Measurements from ENCODE around the gene ZMYM1. TPM values are rescaled to one million over a fixed set of nuclear protein-coding genes. Genes with fewer than 3 reads are reported as not detected.

The ZMYM1 gene
- total RNA-seq, 1 experiment from 2014 or later, result 29.4 TPM

DNA sequence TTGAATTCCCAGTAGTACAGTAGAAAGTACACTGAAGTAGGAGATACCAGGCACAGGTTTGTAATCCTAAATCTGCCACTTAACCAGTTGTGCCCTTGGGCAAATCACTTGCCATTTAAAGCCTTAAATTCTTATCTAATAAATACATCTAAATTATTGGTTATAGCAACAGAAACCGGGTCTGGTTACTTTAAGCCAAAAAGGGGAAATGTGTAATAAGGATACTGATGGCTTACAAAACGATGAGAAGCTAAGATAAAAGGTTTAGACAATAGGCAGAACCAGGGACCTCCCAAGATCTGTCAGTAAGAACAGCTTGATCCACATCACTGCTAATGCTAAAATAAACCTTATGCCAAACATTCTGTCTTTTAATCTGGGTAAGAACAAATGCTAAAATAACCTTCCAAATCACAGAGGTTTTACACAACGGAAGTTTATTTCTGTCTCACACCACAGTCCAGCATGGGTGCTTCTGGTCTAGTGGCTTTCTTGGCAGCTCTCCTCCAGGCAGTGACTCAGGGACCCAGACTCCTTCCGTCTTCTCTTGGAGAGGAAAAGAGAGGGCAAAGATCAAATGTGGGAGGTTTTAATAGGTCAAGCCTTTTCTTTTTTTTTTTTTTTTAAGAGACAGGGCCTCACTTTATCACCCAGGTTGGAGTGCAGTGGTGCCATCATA is 16.5 kb upstream of the ZMYM1 start:
- Histone ChIP-seq H2BK5ac (ENCODE audit: insufficient read length, low read length) (no peak overlapping the region), H3K27me3 (ENCODE audit: insufficient read depth, low read length) (no peaks in the 10 kb centered on the region), H3K79me2 (ENCODE audit: insufficient read depth, low read length) (no peaks in the 10 kb centered on the region), H3K79me1 (ENCODE audit: insufficient read depth, low read depth, low read length, poor library complexity, severe bottlenecking) (no peaks in the 10 kb centered on the region), H3K23me2 (ENCODE audit: insufficient read length, low read depth, low read length, poor library complexity, severe bottlenecking) (no peaks in the 10 kb centered on the region), H3K14ac (ENCODE audit: insufficient read depth, low read length) (no peak overlapping the region), H4K20me1 (ENCODE audit: control insufficient read depth, insufficient read depth, insufficient read length) (no peaks in the 10 kb centered on the region), H2BK12ac (ENCODE audit: insufficient read length, low read depth, low read length) (no peak overlapping the region), H3K27ac (ENCODE audit: insufficient read length, low read depth, low read length) (no peak overlapping the region), H3T11ph (ENCODE audit: low read length) (no peak overlapping the region), H3K9ac (ENCODE audit: extremely low read depth, insufficient read length, low read length) (no peak overlapping the region), H3K23ac (ENCODE audit: insufficient read length, low read depth, low read length) (no peak overlapping the region), H3K56ac (ENCODE audit: insufficient read length, low read depth, low read length) (no peak overlapping the region), H3K4me2 (ENCODE audit: insufficient read depth, insufficient read length, low read length) (no peak overlapping the region), H2BK120ac (ENCODE audit: low read depth, low read length, poor library complexity, severe bottlenecking) (no peak overlapping the region), H2BK20ac (ENCODE audit: low read depth, low read length, poor library complexity, severe bottlenecking) (no peak overlapping the region), H2AK5ac (ENCODE audit: insufficient read length, low read length) (no peak overlapping the region), H4K5ac (ENCODE audit: insufficient read length, low read depth, low read length) (no peak overlapping the region), H4K8ac (replicated peaks; ENCODE audit: insufficient read length, low read depth, low read length) (no peak overlapping the region), H3K18ac (ENCODE audit: insufficient read length, low read depth, low read length) (no peak overlapping the region), H3K4ac (ENCODE audit: low read depth, low read length) (no peak overlapping the region), H4K91ac (ENCODE audit: insufficient read length, low read depth, low read length) (no peak overlapping the region), H3K4me1 (ENCODE audit: insufficient read depth, low read length) (no peaks in the 10 kb centered on the region), H3K9me3 (ENCODE audit: control insufficient read depth, low read depth, low read length) (peaks cover 4% of the 10 kb centered on the region), H2AFZ (ENCODE audit: low read length) (no peak overlapping the region), H2BK15ac (ENCODE audit: low read depth, low read length) (no peak overlapping the region)
- no CpG with 5 or more reads among the region's 4 CpGs for WGBS (ENCODE audit: extremely low coverage, insufficient read length, low lambda C conversion rate)
- H3K27me3 Mint-ChIP-seq (ENCODE audit: low read depth), result peaks cover 12% of the 10 kb centered on the region
- TF ChIP-seq, protein P1, sequence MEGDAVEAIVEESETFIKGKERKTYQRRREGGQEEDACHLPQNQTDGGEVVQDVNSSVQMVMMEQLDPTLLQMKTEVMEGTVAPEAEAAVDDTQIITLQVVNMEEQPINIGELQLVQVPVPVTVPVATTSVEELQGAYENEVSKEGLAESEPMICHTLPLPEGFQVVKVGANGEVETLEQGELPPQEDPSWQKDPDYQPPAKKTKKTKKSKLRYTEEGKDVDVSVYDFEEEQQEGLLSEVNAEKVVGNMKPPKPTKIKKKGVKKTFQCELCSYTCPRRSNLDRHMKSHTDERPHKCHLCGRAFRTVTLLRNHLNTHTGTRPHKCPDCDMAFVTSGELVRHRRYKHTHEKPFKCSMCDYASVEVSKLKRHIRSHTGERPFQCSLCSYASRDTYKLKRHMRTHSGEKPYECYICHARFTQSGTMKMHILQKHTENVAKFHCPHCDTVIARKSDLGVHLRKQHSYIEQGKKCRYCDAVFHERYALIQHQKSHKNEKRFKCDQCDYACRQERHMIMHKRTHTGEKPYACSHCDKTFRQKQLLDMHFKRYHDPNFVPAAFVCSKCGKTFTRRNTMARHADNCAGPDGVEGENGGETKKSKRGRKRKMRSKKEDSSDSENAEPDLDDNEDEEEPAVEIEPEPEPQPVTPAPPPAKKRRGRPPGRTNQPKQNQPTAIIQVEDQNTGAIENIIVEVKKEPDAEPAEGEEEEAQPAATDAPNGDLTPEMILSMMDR (conservative IDR thresholded peaks at IDR 0.05), result no peak
- no peak for DNase-seq
- H3K27ac Mint-ChIP-seq, result no peak overlapping the region
- peaks cover 15% of the 10 kb centered on the region in 2 experiments for H3K9me3 Mint-ChIP-seq
- no peak overlapping the region for H3K4me3 Mint-ChIP-seq
- H3K36me3 Mint-ChIP-seq (ENCODE audit: insufficient read depth in 1 of 3, low read depth in 3 of 3), result peaks cover 3 to 5% (median 4%) of the 10 kb centered on the region in 3 experiments; a peak in 5 of 7 replicates
- no peaks in the 10 kb centered on the region for H3K4me1 Mint-ChIP-seq
